OCI-M1 (cell line): ENCODE measurements around the gene CSNK2B.

Experiments
- DNase-seq: peaks from one replicate; lab custom pipeline; 2025; lab: John Stamatoyannopoulos, UW

The CSNK2B gene

GRCh38 chr6:31636698-31637596, 28.9 kb upstream of the CSNK2B start:
- no peak for DNase-seq

GRCh38 chr6:31639043-31639442, 26.8 kb upstream of the CSNK2B start:
- DNase-seq, result no peak

- DNase-seq, result no peak
These were observed 26.4 kb upstream of the CSNK2B start for GRCh38 chr6:31639449-31639861.

- DNase-seq, result no peak
These were observed 25.3 kb upstream of the CSNK2B start for GRCh38 chr6:31640612-31641011.

DNA sequence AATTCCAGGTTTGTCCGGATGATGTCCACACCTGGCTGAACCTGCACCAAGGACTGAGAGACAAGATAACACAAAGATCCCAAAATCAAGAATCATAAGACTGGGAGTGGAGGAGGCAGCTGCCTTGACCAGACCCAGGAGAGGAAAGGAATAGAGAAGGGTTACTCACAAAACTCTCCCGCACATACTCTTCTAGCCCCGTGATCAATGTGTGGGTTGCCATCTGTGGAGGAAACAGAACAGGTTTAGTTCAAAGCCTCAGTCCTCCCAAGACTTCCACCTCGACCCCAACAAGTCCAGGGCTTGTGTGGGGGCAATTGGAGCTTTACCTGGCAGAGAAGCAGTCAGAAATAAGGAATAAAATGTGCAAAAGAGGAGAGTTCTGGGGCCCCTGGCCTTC, 24.5 kb upstream of the CSNK2B start:
- DNase-seq, result no peak

GRCh38 chr6:31642798-31643570, 22.9 kb upstream of the CSNK2B start:
- no peak for DNase-seq

DNA sequence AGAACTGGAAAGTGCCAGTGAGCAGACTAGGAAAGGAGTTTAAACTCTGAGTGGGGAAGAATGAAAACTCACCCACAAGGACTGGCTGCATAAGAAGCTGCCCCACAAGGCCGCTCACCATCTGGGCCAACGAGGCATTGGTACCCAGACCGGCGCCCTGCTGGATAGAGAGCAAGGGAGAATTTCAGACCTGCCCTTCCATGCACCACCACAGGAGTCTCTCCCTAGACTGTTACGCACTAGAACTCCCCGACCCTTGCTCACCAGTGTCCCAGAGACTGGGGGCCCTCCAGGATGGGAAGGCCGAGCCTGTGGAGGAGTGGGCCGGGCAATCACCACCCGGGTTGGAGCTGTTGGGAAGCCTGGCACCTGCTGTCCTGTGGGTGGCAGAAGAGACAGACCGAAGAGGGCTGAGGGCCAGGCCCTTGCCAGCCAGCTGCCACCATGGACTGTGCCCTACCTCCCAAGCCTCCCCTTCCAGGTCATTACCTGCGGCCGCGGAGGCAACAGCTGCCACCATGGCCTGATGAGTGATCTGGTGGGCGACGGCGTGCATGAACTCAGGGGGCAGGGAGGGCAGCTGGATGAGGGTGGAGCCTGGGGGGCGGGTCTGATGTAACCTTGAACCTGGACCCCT, 21.9 kb upstream of the CSNK2B start:
- no peak for DNase-seq

- no peak for DNase-seq
These were observed 20.6 kb upstream of the CSNK2B start for GRCh38 chr6:31645325-31645724.

DNA sequence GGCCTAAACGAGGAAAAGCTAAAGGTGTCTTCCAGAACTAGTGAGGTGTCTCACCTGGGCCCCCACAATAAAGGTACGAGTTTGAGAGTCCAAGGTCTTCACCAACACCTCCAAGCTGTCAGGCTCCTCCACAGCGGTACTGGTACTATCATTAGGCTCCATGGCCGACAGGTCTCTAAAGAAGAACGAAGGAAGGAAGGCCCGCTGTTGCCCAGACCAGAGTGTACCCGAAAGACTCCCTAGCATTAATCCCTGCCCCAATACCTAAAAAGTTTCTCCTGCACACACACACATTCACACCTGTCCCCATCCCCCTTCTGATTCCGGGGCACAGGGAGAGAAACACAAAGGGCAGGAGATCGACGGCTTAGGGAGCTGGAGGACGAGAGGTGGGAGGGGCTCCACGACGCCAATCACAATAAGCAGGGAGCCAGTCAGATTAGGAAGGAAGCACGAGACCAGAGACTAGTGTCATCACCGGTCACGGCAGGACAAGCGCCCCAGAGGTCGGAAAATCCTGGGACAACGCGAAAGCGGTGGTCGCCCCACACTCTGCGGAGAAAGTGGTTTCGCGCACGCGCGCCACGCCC, 14.2 kb upstream of the CSNK2B start:
- DNase-seq, result peak; percentile 93

GRCh38 chr6:31652925-31653724, 12.8 kb upstream of the CSNK2B start:
- DNase-seq, result no peak

GRCh38 chr6:31654574-31655348, 11.1 kb upstream of the CSNK2B start:
- no peak for DNase-seq

DNA sequence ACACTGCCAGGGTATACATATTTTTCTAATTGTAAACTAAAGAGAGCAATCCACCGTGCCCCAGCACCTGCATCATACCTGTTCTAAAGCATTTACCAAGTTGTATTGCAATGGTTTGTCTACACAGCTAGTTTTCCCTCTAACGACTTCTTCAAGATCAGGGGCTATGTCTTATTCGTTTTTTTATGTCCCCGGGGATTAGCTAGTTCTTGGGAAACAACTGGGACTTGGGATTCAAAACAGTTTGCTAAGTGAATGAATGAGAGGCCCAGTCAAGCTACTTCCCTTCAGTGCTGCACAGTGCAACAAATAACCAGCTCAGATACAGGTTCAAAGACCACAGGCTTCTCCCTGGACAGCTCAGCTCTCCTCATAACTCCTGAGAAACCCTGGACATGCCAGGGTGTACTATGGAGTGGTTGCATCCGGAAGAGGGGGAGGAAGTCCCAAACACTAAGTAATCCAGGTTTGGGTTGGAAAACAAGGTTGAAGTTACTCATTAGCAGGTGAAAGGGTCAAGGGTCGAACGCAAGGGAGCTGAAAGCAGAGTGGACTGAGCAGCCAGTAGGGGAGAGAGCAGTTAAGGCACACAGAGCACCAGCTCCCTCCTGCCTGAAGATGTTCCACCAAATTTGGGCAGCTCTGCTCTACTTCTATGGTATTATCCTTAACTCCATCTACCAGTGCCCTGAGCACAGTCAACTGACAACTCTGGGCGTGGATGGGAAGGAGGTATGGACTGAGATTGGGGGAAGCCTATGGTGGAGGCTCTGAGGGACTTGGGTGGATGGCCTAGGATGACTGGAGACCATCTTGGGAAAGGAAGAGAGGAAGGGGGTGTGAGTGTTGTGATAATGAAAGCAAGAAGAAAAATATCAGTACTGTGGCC, 10.3 kb upstream of the CSNK2B start, which contains the start of gene APOM:
Gene APOM, plus strand, starts transcription at position 546 of the 889 bp plus-strand sequence. Its CDS starts 73 bp downstream, at position 619.
- no peak for DNase-seq

- DNase-seq, result no peak
These were observed 8.3 kb upstream of the CSNK2B start for GRCh38 chr6:31657406-31658157.

- DNase-seq, result no peak
These were observed 7.7 kb upstream of the CSNK2B start for GRCh38 chr6:31658158-31658688.

DNA sequence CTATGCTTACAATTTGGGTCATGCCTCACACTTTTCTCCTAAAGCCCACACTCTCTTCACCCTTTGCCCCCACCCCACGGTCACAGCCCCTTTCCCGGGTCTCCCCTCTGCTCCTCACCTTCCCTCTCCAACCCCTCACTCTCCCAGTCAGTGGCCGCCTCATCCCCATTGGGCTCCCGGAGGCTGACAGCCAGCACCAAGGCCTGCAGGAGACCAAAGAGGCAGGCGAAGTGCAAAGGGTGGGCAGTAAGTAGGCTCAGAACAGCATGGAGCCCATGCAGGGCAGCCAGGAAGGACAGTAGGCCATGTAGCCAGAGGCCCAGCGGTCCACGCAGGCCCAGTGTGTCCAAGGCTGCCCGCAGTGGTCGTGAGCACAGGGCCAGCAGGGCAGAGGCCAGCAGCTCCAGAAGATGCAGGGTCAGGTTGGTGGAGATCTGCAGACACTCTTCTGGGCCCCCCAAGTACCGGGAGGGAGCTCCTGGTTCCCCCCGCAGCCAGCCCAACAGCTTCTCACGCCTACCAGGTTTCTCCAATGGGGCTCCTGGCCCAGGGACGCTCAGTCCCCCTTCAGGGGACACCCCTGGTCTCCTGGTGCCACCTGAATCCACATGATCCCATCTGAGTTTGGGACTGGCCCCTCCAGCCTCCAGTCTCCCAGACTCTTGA, 6.8 kb upstream of the CSNK2B start:
- DNase-seq, result no peak

DNA sequence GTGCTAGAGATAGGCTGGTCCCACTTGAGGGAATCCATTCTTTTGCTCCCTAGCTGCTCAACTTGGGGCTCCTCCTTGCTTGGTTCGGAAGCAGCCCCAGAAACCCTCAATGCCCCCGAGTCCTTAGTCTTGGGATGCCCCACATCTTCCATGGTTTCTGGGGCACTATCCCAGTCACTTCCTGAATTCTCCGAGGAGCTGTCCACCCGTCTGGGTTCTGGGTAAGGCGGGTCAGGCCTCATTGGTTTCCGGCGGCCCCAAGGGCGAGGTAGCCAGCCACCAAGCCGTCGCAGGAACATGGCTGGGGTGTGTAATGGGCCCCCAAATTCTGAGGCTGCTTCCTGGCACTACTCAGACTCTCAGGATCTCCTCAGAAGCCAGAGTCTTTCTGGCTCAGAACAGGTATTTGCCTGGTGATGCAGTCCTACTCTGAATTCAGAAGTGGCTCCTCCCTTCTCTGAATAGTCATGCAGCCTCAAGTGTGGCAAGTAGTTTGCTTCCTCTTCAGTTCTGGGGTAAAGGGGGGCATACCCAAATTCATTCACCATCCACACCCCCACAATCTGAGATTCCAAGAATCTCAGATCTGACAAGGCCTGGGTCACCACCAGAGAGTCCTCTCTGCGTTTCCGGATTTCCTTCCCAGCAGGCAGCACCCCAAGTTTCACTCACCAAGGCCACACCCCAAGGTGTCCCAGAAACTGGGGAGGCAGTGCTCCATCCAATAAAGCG, 6.1 kb upstream of the CSNK2B start:
- DNase-seq, result no peak
